ENCODE results near the gene RBM8A.

The RBM8A gene

DNA sequence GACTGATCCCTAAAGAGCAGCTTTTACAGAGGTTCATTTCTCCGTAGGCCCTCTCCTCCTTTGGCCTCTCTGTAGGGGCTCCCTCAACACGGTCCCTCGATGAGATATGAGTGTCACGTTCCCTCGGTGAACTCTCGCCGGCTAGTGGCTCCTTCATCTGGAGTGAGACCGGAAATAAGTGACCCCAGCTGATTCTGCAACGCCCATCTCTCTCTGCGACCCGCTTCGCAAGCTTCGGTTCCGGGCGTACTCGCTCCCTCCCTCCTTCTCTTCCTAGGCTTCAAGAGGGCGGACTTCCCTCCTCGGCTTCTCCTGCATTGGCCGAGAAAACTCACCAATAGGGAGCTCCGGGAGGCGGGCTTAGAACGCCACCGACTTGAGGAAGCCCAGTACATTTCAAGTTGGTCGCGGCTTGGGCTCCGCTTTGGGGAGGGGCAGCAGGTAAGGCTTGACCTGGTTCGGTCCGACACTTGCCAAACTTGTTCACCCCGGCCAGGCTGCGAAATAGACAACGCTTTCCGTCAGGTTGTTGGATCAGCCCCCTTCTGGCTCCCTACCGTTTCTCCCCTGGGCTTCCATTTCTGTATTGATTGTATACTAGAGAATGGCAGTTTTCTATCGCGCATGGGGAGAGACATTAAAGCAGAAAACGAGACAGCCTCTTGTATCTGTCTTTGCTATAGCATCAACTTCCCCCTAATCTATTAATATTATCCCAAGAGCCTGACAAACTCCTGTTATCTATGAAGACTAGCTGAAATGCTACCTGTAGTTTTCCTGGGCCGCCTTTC lies 37.2 kb upstream of the RBM8A start, which contains the start of the genes ANKRD34A and POLR3GL:
TSS of gene ANKRD34A (minus strand) at position 248 of the 791 bp plus-strand sequence. CDS start 2,816 bp downstream, outside the sequence.
TSS of gene POLR3GL (plus strand) at position 363 of the 791 bp plus-strand sequence. CDS start 10,176 bp downstream, outside the sequence.
- TF ChIP-seq, protein P1, sequence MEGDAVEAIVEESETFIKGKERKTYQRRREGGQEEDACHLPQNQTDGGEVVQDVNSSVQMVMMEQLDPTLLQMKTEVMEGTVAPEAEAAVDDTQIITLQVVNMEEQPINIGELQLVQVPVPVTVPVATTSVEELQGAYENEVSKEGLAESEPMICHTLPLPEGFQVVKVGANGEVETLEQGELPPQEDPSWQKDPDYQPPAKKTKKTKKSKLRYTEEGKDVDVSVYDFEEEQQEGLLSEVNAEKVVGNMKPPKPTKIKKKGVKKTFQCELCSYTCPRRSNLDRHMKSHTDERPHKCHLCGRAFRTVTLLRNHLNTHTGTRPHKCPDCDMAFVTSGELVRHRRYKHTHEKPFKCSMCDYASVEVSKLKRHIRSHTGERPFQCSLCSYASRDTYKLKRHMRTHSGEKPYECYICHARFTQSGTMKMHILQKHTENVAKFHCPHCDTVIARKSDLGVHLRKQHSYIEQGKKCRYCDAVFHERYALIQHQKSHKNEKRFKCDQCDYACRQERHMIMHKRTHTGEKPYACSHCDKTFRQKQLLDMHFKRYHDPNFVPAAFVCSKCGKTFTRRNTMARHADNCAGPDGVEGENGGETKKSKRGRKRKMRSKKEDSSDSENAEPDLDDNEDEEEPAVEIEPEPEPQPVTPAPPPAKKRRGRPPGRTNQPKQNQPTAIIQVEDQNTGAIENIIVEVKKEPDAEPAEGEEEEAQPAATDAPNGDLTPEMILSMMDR (IDR thresholded peaks at IDR 0.05) = no peak

DNA sequence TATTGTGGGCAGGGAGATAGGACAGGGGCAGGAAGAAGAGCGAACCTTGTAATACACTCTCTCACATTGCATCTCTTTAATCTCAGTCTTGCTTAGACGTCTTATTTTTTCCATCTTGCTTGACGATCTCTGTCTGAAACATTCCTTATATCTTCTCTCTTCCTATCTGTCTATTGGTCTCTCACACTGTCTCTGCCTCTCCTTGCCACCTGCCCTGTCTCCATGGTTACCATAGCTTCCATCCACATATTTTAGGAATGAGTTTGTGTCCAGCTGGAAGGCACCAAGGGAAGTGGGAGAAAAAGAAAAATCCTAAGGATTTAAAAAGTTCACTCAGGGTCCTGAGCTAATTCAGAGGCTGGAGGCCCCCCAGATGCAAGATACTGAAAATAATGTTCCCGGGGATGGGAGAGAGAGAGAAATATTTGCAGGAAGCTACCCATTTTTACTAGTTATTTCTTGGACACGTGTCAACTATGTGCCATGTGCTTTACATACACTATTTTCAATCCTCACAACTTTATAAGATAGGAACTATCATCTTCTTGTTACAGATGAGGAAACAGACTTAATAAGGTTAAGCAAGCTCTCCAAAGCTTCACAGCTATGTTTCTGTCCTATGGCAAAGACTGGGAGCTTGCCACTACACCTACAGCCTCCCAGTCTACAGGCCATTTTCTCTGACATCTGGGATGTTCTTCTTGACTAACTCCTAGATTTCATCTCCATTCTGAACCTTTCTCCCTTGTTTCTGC lies 36.2 kb upstream of the RBM8A start:
- TF ChIP-seq, protein P1 (IDR thresholded peaks at IDR 0.05) = no peak

DNA sequence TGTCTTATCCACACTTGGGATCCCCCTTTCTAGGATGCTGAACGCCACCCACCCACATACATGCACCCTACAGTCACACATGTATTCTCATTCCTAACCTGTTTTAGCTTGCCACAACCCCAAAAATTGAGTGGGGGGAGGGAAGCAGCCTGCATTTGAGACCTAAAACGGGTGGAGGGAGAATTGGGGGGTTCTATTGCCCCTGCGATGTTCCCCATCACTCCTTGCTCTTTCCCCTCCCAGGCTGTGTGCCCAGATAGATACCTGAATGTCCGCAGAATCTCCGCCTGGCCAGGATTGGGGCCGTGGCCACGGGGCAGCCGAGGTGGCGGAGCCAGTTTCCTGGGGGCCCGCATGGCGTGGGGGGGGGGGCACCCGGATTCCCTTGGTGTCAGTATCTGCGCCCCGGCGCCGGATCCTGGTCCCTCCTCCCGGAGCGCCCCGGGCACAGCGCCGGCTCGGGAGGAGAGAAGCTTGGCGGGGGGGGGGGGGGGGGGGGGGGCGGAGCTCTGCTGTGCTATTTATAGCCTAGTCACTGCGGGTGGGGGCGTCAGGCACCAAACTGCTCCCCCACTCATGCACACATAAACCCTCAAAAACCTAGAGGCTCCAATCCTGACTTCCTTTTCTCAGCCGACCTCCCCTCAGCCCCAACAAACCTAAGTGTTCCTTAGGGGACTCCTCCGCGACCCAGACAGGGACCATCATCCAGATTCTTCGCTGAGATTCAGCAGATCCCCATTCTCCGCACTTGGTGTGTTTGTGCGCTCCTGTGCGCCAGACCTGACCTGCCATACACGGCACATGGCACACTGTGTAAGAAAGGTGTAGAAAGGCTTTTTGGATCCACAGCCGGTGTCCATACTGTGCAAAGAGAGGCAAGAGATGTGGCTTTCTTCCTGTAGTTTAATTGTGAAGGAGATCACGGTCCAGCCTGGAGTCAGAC lies 35.1 kb upstream of the RBM8A start:
- TF ChIP-seq, protein P1 (IDR thresholded peaks at IDR 0.05) = no peak

DNA sequence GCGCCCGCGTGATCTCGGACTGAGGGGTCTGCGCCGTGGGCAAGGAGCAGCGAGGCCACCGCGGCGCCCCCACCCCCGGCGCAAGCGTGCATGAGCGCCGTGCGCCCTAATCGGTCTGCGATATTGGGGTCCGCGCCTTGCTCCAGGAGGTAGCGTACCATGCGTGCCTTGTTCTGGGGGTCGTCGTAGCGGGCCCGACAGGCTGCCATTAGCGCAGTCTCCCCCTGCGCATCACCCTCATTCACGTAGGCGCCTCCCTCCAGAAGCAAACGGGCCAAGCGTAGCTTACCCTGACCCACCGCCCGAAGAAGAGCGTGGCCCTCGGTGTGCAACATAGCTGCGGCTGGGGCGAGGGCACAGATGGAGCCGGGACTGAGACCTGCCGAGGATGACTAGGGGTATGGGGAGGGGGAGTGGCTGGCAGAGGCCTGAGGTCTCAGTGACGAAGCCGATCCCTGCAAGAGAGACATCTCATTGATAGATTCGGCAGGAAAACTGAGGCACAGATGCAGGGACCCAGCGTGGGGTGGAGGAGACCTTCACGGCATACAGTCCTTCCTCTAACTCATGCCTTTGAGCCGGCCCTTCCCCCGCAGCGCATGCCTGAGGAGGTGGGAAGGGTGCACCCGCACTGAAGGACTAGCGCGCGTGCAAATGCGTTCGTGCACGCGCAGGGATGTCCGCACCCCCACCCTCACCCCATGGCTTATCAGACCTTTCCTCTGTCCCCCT lies 34.3 kb upstream of the RBM8A start:
- TF ChIP-seq, protein P1 (IDR thresholded peaks at IDR 0.05) = no peak

DNA sequence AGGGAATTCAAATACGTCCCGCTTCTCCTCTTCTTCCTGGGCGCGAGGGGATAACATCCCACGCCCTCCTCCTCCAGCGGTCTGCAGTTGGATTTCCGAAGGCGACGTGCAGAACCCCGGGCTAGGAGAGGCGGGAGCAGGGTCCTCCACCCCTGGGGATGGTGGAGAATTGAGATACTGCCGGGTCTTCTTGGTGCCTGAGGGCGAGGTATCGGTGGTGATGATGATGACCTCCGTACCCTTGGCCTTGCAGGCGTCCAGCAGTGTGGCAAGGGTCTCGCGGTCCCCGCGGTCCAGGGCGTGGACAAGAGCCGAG lies 33.8 kb upstream of the RBM8A start:
- TF ChIP-seq, protein P1 (IDR thresholded peaks at IDR 0.05) = no peak

DNA sequence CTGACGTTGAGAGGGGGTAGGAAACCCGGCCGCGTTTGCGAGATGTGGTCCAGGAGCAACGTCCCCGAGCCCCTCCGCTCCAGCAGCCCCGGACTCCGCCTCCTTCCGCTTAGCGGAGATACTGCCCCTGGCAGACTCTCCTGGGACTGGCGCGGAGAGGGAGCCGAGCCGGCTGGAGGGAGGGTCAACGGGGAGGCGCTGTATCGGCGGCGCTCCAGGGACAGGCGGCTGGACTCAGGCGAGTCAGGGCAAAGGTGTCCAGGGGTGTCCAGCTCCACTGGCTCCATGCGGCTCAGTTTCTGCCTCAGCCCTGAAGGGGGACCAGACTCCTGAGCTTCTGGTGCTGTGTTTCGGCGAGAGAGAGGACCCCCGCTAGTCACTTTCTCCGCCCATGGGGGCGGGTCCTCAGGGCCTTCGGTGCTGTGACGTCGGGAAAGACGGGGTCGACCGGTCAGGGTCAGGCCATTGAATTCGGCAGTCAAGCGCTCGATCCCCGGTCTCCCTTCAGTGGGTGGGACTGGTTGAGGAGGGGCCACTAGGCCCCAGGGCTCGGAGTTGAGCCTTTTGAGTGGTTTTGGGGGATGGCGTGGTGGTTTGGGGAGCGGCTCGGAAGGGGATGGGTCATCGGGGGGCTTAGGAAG lies 33.3 kb upstream of the RBM8A start:
- TF ChIP-seq, protein P1 (IDR thresholded peaks at IDR 0.05) = no peak
